HG02588 (cell line): ENCODE measurements around the gene CASKIN2.

ENCODE experiments used
- ATAC-seq: cut with Tn5 transposase; IDR thresholded peaks from one replicate; pipeline ENCODE4 v1.9.1; 2021; ENCODE audit warnings: mild to moderate bottlenecking, moderate library complexity; ENCODE audit not compliant: unreplicated experiment

The CASKIN2 gene

GRCh38 chr17:75549246-75550138, 34.2 kb upstream of the CASKIN2 start:
- ATAC-seq: no peak

GRCh38 chr17:75548813-75549212, 33.5 kb upstream of the CASKIN2 start:
- ATAC-seq: no peak

GRCh38 chr17:75547091-75547490, 31.8 kb upstream of the CASKIN2 start:
- ATAC-seq: no peak

- no peak for ATAC-seq
Measured at GRCh38 chr17:75546181-75546580, 30.8 kb upstream of the CASKIN2 start.

GRCh38 chr17:75544250-75544649, 28.9 kb upstream of the CASKIN2 start:
- no peak for ATAC-seq

- no peak for ATAC-seq
Measured at GRCh38 chr17:75542728-75543336, 27.5 kb upstream of the CASKIN2 start.

- ATAC-seq: no peak
Measured at GRCh38 chr17:75542229-75542628, 26.9 kb upstream of the CASKIN2 start.

- ATAC-seq: no peak
Measured at GRCh38 chr17:75540923-75541503, 25.7 kb upstream of the CASKIN2 start.

GRCh38 chr17:75539967-75540729, 24.8 kb upstream of the CASKIN2 start:
- ATAC-seq: no peak

GRCh38 chr17:75536366-75536765, 21.0 kb upstream of the CASKIN2 start:
- ATAC-seq: no peak

- no peak for ATAC-seq
Measured at GRCh38 chr17:75535871-75536270, 20.5 kb upstream of the CASKIN2 start.

- ATAC-seq: no peak
Measured at GRCh38 chr17:75535119-75535537, 19.8 kb upstream of the CASKIN2 start.

GRCh38 chr17:75531721-75532072, 16.4 kb upstream of the CASKIN2 start:
- no peak for ATAC-seq

- ATAC-seq: no peak
Measured at GRCh38 chr17:75530837-75531720, 15.7 kb upstream of the CASKIN2 start.

- no peak for ATAC-seq
Measured at GRCh38 chr17:75526555-75527270, 11.4 kb upstream of the CASKIN2 start.

- ATAC-seq: no peak
Measured at GRCh38 chr17:75525806-75526554, 10.6 kb upstream of the CASKIN2 start.

- ATAC-seq: peak; percentile 79
Measured at GRCh38 chr17:75524970-75525805, 9.9 kb upstream of the CASKIN2 start, which contains the start of gene LLGL2. Gene LLGL2 (plus strand): TSS chr17:75525697. CDS start chr17:75543427, 17,730 bp downstream.
